Motor neuron (in vitro differentiated cells): ENCODE measurements around the gene EMX1. TPM values are rescaled to one million over a fixed set of nuclear protein-coding genes. Genes with fewer than 3 reads are reported as not detected.

Source experiments
- ATAC-seq, 8 experiments: fragments of 200-7000 bp; cut with Tn5 transposase; replicated peaks in 6 of 8; 2 replicates each; pipeline ENCODE4 v1.8.0; 2021; ENCODE audit warnings: mild to moderate bottlenecking in 8 of 8, moderate library complexity in 8 of 8
- H3K27ac ChIP-seq, 2 donors: fragments of 250-450 bp; sonication (Bioruptor Pico); 2 replicates each; pipeline ENCODE4 v1.9.0; 2021; ENCODE audit warnings: antibody characterized with exemption in 2 of 2, mild to moderate bottlenecking in 2 of 2, moderate library complexity in 1 of 2
- H3K4me1 ChIP-seq, 2 donors: fragments of 250-450 bp; sonication (Bioruptor Pico); replicated peaks in 1 of 2; 2 replicates each; pipeline ENCODE4 v1.6.1; 2021; ENCODE audit warnings: antibody characterized with exemption in 2 of 2, mild to moderate bottlenecking in 2 of 2, moderate library complexity in 1 of 2
- H3K4me3 ChIP-seq, 5 donors: fragments of 250-450 bp; sonication (Bioruptor Pico); 2 replicates each; pipeline ENCODE4 v1.9.0; 2021; ENCODE audit warnings: antibody characterized with exemption in 5 of 5, mild to moderate bottlenecking in 5 of 5, moderate library complexity in 4 of 5
- WGBS, 10 experiments: fragments of 450-650 bp; shearing (Covaris generic); methylation state at CpG; one replicate each; pipeline ENCODE4 v1.0.0; 2022; 5-methylcytosine and 5-hydroxymethylcytosine counted together
- in situ Hi-C, 9 experiments: fragments of 400-800 bp; cut with MboI; loops; one replicate each; pipeline ENCODE4 v1.15.0; 2021; ENCODE audit warnings: low sequenced_read_pairs in 9 of 9, low pct_unique_long_range_greater_than_20kb in 2 of 9; ENCODE audit not compliant: unreplicated experiment in 9 of 9
- total RNA-seq, 8 experiments: library from RNA; unstranded; fragments of 300-600 nt; gene quantifications; 2 replicates each; pipeline versions ENCODE4 v1.2.3 to v1.2.4, GENCODE V29; 2022

EMX1 gene
- total RNA-seq, 8 experiments from 2014 or later = 0.11 to 2.6 (median 0.62) TPM

GRCh38 chr2:72942293-72942692 is 25.0 kb downstream of the EMX1 start:
- ATAC-seq = peak in 3 of 8 experiments; percentile 30 to 48 (median 47)
- Histone ChIP-seq H3K4me3 (no peak overlapping the region), H3K27ac (no peak overlapping the region), H3K4me1 (peaks cover 3 to 7% of the 10 kb centered on the region in 2 donors)
- in situ Hi-C loops = no loop called here
- 80% methylated on average over 1 to 3 of the region's 8 CpGs; no CpG with 5 or more reads in 8 of the 10 experiments for WGBS, 10 experiments

GRCh38 chr2:72942881-72943418 is 25.6 kb downstream of the EMX1 start:
- 80 to 92% (median 90%) methylated on average over 1 to 5 of the region's 8 CpGs; no CpG with 5 or more reads in 7 of the 10 experiments for WGBS, 10 experiments
- no peak for ATAC-seq
- H3K27ac ChIP-seq = no peak overlapping the region
- in situ Hi-C loops = no loop called here
- H3K4me3 ChIP-seq = no peak overlapping the region
- H3K4me1 ChIP-seq = peaks cover 3 to 7% of the 10 kb centered on the region in 2 donors

GRCh38 chr2:72943540-72944395 is 26.4 kb downstream of the EMX1 start:
- 40 to 93% (median 86%) methylated on average over 1 to 5 of the region's 7 CpGs; no CpG with 5 or more reads in 5 of the 10 experiments for WGBS, 10 experiments
- in situ Hi-C loops = no loop called here
- H3K27ac ChIP-seq = no peak overlapping the region

GRCh38 chr2:72944804-72945449 is 27.6 kb downstream of the EMX1 start:
- in situ Hi-C loops = no loop called here
- peaks cover 3 to 7% of the 10 kb centered on the region in 2 donors for H3K4me1 ChIP-seq
- no peak overlapping the region for H3K27ac ChIP-seq
- no peak overlapping the region for H3K4me3 ChIP-seq
- no peak for ATAC-seq
- WGBS, 10 experiments = 60 to 100% (median 89%) methylated on average over 1 to 10 of the region's 16 CpGs; no CpG with 5 or more reads in 4 of the 10 experiments

More at GRCh38 chr2:72943540-72944395, 26.4 kb downstream of the EMX1 start:
- Histone ChIP-seq H3K4me3 (no peak overlapping the region), H3K4me1 (peaks cover 3 to 7% of the 10 kb centered on the region in 2 donors)
- ATAC-seq = no peak

GRCh38 chr2:72945450-72946019 is 28.2 kb downstream of the EMX1 start:
- Histone ChIP-seq H3K4me1 (peaks cover 3 to 5% of the 10 kb centered on the region in 2 donors), H3K4me3 (no peak overlapping the region), H3K27ac (no peak overlapping the region)
- no peak for ATAC-seq
- WGBS, 10 experiments = 20 to 81% (median 73%) methylated on average over 1 to 4 of the region's 9 CpGs; no CpG with 5 or more reads in 4 of the 10 experiments
- in situ Hi-C loops = no loop called here

- H3K27ac ChIP-seq = no peak overlapping the region
- H3K4me3 ChIP-seq = no peak overlapping the region
- in situ Hi-C loops = no loop called here
- H3K4me1 ChIP-seq = no peaks in the 10 kb centered on the region
- WGBS, 10 experiments = 80 to 100% (median 91%) methylated on average over 1 to 5 of the region's 9 CpGs; no CpG with 5 or more reads in 4 of the 10 experiments
- no peak for ATAC-seq
Observed at GRCh38 chr2:72946466-72946865, 29.1 kb downstream of the EMX1 start.

GRCh38 chr2:72947952-72948830 is 30.9 kb downstream of the EMX1 start:
- ATAC-seq = no peak
- in situ Hi-C loops = no loop called here
- no peak overlapping the region for H3K27ac ChIP-seq
- 42 to 100% (median 80%) methylated on average over 1 to 8 of the region's 10 CpGs; no CpG with 5 or more reads in 1 of the 10 experiments for WGBS, 10 experiments
- no peaks in the 10 kb centered on the region for H3K4me1 ChIP-seq
- no peak overlapping the region for H3K4me3 ChIP-seq

- in situ Hi-C loops = no loop called here
- Histone ChIP-seq H3K4me3 (no peak overlapping the region), H3K27ac (no peak overlapping the region), H3K4me1 (peaks cover 0 to under 1% of the 10 kb centered on the region in 2 donors)
- 100% methylated on average over 1 to 2 of the region's 2 CpGs; no CpG with 5 or more reads in 5 of the 10 experiments for WGBS, 10 experiments
- ATAC-seq = peak in 1 of 8 experiments; percentile 22
Observed at GRCh38 chr2:72949045-72949444, 31.7 kb downstream of the EMX1 start.

- in situ Hi-C loops = no loop called here
- Histone ChIP-seq H3K27ac (no peak overlapping the region), H3K4me1 (peaks cover 2 to 6% of the 10 kb centered on the region in 2 donors), H3K4me3 (no peak overlapping the region)
- no peak for ATAC-seq
- no CpG with 5 or more reads among the region's 4 CpGs for WGBS, 10 experiments
Observed at GRCh38 chr2:72949642-72950041, 32.3 kb downstream of the EMX1 start.

GRCh38 chr2:72950558-72951255 is 33.4 kb downstream of the EMX1 start:
- WGBS, 10 experiments = 87 to 100% (median 90%) methylated on average over 2 to 7 of the region's 13 CpGs; no CpG with 5 or more reads in 7 of the 10 experiments
- Histone ChIP-seq H3K27ac (no peak overlapping the region), H3K4me1 (peaks cover 12 to 16% of the 10 kb centered on the region in 2 donors), H3K4me3 (no peak overlapping the region)
- no peak for ATAC-seq
- in situ Hi-C loops = no loop called here

- Histone ChIP-seq H3K27ac (no peak overlapping the region), H3K4me1 (peaks cover 15 to 22% of the 10 kb centered on the region in 2 donors), H3K4me3 (no peak overlapping the region)
- in situ Hi-C loops = no loop called here
- no peak for ATAC-seq
- WGBS, 10 experiments = 100% methylated on average over 1 of the region's 8 CpGs; no CpG with 5 or more reads in 8 of the 10 experiments
Observed at GRCh38 chr2:72951303-72952095, 34.2 kb downstream of the EMX1 start.
